ENCODE data around the gene HPS4.

HPS4 gene

DNA sequence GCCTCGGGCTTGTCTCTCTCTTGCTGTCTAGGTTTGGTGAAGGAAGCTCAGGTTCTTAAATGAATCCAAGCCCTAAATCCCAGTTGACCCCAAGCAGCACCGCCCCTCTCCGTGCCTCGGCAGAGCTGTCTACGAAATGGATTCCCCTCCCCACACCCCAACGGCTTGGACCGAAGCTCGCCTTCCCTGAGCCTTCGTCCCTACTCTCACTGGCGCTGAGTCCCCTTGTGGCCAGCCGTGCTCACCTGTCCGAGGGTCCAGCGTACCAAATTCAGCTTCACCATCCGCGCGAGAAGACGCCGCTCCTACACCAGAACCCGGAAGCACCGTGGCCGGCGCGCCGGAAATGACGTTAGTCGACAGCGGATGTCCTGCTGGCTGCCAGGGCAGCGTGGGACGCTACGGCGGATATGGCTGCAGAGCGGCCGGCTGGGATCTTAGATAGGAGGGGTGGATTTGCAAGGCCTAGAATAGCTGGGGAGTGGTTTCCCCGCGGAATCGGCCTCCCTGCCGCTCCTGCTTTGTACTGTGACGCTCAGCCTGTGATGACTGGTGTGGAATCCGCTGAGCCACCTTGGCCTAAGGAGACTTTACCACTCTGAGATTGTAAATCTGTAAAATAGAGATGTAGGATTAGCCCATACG lies 28.7 kb upstream of the HPS4 start, which contains the start of gene TFIP11:
TFIP11 (minus strand) TSS at position 325 of the 645 bp plus-strand sequence. CDS start 2,201 bp downstream, outside the sequence.
- no peaks in the 10 kb centered on the region for H3K27me3 Mint-ChIP-seq
- ATAC-seq (peak; percentile 99), DNase-seq (peak; percentile 97)
- peak within 1 kb of the TSS; percentile 96 for H3K27ac Mint-ChIP-seq
- peaks cover 20% of the 10 kb centered on the region for H3K36me3 Mint-ChIP-seq (ENCODE audit: low read depth)
- no peaks in the 10 kb centered on the region for H3K9me3 Mint-ChIP-seq
- peaks cover 37% of the 10 kb centered on the region for H3K4me1 Mint-ChIP-seq
- peak within 1 kb of the TSS; percentile 100 for H3K4me3 Mint-ChIP-seq

DNA sequence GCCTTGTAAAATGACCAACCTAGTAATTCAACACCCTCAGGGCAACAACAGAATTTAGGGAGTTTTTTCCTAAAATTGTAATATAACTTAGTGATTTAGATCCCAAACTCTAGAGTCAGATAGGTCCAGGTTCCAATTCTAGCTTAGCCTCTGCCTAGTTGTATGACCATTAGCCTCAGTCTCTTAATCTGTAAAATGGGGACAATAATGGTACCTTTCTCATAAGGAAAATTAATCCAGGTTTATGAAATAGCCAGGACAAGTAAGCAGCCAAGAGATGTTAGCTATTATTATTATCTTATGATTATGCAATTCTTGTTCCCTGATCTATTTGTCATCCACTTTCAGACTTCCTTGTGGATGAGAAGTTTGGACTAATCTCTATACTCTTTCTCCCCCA lies 24.6 kb upstream of the HPS4 start:
- Mint-ChIP-seq H3K9me3 (no peaks in the 10 kb centered on the region), H3K4me3 (no peak overlapping the region), H3K27me3 (no peaks in the 10 kb centered on the region), H3K4me1 (peaks cover 38% of the 10 kb centered on the region), H3K27ac (no peak overlapping the region), H3K36me3 (ENCODE audit: low read depth) (peaks cover 47% of the 10 kb centered on the region)
- DNase-seq (no peak), ATAC-seq (no peak)

DNA sequence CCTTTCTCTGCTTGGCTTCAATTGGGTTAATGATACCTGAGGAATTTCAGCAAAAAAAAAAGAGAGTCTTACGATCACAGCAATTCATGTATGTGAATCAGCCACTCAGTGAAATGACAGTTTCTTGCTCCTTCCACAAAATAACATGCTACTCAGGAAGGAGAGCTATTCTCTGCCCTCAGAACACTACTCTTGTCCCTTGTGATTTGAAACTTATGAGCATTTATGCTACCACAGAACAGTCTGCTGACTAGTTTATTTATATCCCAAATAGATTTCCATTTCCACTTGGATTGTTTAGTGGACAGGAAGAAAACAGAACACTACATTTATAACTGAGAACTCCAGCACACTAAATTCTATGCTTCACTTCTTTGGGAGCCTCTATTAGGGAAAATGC lies 20.2 kb upstream of the HPS4 start:
- Mint-ChIP-seq H3K4me1 (peaks cover 21% of the 10 kb centered on the region), H3K4me3 (no peak overlapping the region), H3K27me3 (no peaks in the 10 kb centered on the region), H3K9me3 (no peaks in the 10 kb centered on the region), H3K27ac (peak overlapping the region; percentile 72), H3K36me3 (ENCODE audit: low read depth) (peaks cover 58% of the 10 kb centered on the region)
- no peak for ATAC-seq
- no peak for DNase-seq

DNA sequence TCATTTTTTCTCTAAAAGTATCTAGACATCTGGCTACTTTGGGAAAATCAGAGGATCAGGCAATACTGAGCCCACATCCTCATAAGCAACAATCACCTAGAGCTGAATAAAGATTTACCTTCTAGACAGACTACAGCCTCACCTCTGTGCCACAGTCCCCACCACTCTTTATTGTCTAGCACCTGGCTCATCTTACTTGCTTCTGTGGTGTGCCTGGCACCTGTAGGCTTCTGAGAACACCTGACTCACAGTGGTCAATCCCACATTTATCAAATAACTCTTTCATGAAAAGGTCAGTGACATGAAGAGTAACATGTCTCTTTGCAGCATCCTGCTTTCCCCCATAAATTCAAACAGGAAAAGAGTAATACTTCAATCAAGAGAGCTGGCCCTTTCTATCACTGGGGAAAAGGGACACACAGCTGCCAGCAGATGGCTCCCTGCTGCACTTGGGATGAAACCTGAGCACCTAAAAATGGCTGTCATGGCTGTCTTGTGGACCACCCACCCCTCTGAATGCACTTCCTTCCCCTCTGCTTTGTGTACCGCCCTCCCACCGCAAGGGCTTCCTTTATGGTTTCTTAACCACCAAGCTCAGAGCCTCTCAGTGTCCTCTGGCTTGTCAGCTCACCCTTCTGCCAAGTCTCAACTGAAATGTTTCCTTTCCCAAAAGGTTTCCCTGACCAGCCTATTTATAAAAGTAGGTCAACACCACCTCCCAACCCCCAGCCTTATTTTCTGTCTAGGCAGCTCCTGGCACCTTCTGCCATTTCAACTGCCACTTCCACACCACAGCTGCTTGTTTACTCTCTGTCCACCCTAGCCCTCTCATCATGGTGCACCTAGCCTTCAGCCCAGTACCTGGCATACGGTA lies 19.3 kb upstream of the HPS4 start:
- Mint-ChIP-seq H3K4me1 (peaks cover 21% of the 10 kb centered on the region), H3K9me3 (no peaks in the 10 kb centered on the region), H3K36me3 (ENCODE audit: low read depth) (peaks cover 58% of the 10 kb centered on the region), H3K27ac (peak overlapping the region; percentile 72), H3K27me3 (no peaks in the 10 kb centered on the region), H3K4me3 (no peak overlapping the region)
- ATAC-seq (peak; percentile 82), DNase-seq (peak; percentile 58)

DNA sequence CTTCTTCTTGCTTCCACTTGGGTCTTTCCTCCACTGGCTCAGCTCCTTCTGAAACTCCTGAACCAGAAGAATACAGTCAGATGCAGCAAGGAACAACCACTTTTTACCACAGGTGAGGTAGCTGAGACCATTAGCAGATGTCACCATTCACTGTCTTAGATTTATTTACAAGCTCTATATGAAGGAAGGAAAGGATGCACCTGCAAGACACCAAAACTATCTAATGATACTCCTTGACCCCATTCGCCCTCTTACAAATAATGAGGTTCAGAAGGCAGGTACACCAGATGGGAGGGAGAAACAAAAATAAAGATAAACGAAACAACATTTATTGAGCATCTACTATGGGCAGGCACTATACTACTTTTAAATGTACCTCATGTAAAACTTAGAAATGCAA lies 18.4 kb upstream of the HPS4 start:
- no peak overlapping the region for H3K4me3 Mint-ChIP-seq
- H3K27ac Mint-ChIP-seq, result no peak overlapping the region
- no peak for ATAC-seq
- H3K9me3 Mint-ChIP-seq, result no peaks in the 10 kb centered on the region
- H3K27me3 Mint-ChIP-seq, result no peaks in the 10 kb centered on the region
- DNase-seq, result no peak
- peaks cover 21% of the 10 kb centered on the region for H3K4me1 Mint-ChIP-seq
- H3K36me3 Mint-ChIP-seq (ENCODE audit: low read depth), result peaks cover 60% of the 10 kb centered on the region

DNA sequence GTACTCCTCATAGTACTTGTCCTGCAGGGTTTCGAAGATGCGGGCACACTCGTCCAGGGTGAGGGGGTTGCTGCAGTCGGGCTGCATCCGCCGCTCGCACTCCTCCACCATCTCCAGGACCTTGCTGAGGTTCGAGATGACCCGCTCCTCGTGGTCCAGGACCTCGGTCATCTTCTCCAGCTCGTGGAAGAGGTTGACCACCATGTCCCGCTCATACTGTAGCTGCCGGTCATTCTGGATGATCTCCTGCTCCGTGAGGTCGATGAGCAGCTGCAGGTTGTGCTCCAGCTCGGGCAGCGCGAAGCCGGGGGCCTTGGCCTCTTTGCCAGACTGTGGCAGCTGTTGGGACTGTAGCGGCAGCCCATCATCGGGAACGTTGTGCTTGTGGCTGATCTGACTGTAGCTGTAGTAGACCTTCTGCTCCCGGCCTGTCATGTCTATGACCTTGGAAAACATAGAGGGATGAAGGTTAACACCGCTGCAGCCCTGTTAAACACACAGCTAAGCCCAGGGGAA lies 15.7 kb upstream of the HPS4 start:
- H3K4me3 Mint-ChIP-seq, result no peak overlapping the region
- H3K9me3 Mint-ChIP-seq, result no peaks in the 10 kb centered on the region
- H3K4me1 Mint-ChIP-seq, result peaks cover 18% of the 10 kb centered on the region
- H3K27ac Mint-ChIP-seq, result no peak overlapping the region
- H3K36me3 Mint-ChIP-seq (ENCODE audit: low read depth), result peaks cover 52% of the 10 kb centered on the region
- DNase-seq (no peak), ATAC-seq (no peak)
- no peaks in the 10 kb centered on the region for H3K27me3 Mint-ChIP-seq

DNA sequence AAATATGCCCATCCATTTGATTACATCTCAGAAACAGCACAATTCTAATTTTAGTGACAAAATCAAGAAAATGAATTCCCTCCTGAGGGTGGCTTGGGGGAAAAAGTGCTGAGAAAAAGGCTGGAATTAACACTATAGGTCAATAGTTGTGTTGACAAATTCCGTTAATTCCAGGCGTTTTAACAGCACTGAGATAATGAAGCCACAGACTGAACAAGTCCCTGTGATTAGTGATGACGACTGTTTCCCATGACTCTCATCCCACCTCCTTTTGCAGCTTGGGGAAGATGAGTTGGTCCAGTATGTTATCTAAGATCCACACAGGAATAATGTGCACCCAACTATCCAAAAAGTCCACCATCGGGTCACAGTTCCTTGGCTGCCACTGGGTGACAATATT lies 12.9 kb upstream of the HPS4 start:
- H3K36me3 Mint-ChIP-seq (ENCODE audit: low read depth), result peaks cover 49% of the 10 kb centered on the region
- ATAC-seq (no peak), DNase-seq (no peak)
- no peaks in the 10 kb centered on the region for H3K27me3 Mint-ChIP-seq
- no peak overlapping the region for H3K4me3 Mint-ChIP-seq
- peaks cover 7% of the 10 kb centered on the region for H3K4me1 Mint-ChIP-seq
- no peak overlapping the region for H3K27ac Mint-ChIP-seq
- H3K9me3 Mint-ChIP-seq, result no peaks in the 10 kb centered on the region

DNA sequence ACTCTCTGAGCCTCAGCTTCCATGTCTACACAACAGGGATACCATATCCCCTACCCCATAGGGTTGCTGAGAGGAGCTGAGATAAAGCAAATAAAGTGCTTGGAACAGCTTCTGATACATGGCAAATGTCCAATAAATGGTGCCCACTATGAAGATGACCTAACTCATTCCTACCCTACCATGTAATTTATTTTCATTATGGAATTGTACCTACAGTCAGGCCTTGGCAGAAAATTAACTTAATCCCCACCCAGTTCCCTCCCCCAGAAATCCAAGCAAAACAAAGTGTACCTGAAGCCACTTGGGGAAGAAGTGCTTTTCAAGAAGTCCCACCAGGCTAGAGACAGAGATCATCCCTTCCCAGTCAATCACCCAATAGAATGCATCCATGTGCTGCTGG lies 10.9 kb upstream of the HPS4 start:
- no peaks in the 10 kb centered on the region for H3K9me3 Mint-ChIP-seq
- peaks cover 53% of the 10 kb centered on the region for H3K36me3 Mint-ChIP-seq (ENCODE audit: low read depth)
- H3K4me1 Mint-ChIP-seq, result peaks cover 7% of the 10 kb centered on the region
- H3K27me3 Mint-ChIP-seq, result no peaks in the 10 kb centered on the region
- ATAC-seq, result no peak
- H3K27ac Mint-ChIP-seq, result peak overlapping the region; percentile 46
- DNase-seq, result no peak
- H3K4me3 Mint-ChIP-seq, result no peak overlapping the region

DNA sequence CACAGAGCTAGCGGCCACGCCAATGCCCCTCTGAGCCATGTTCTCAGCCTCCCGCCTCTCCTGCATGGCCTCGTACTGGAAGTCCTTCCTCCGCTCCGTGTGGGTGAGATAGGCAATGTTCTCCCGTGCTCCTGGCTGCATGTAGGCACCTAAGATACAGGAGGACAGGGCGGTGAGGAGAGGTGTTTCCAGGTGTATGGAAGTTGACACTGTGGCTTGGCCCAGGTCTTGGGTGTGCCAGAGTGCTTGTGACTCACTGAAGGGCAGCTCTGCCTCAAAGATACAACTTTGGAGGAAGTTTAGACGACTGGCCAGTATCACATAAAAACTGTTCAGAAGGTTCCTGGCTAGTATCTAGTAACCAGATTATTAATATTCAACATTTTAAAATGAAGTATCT lies 8.6 kb upstream of the HPS4 start:
- no peak for ATAC-seq
- no peak for DNase-seq
- no peak overlapping the region for H3K4me3 Mint-ChIP-seq
- H3K4me1 Mint-ChIP-seq, result peaks cover 7% of the 10 kb centered on the region
- H3K27ac Mint-ChIP-seq, result peak overlapping the region; percentile 66
- H3K9me3 Mint-ChIP-seq, result no peaks in the 10 kb centered on the region
- H3K27me3 Mint-ChIP-seq, result no peaks in the 10 kb centered on the region
- peaks cover 63% of the 10 kb centered on the region for H3K36me3 Mint-ChIP-seq (ENCODE audit: low read depth)

DNA sequence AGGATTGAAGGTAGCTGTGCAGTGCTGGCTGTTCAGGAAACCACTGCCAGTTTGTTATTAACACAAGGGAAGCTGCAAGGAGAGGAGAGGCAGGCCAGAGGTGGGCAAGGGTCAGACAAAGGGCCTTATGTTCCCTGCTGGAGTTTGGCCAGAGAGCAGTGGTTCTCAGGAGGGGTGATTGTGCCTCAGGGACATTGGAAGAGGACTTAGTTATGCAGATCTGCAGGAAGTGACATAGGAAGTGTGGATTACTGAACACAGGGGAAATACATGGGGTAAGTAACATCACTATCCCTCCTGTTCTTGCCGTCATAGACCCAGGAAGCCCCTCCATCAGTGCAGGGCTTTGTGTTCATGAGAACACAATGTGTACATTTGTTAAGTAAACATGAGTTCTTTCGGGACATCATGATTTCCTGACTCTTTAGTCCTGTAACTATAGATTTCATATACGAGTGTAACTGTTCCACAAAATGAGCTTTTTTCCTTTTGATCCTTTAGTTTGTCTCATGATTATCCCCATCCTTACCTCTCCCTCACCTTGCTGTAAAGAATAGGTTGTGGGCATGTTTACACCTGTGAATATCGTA lies 6.0 kb upstream of the HPS4 start:
- DNase-seq (no peak), ATAC-seq (no peak)
- Mint-ChIP-seq H3K36me3 (ENCODE audit: low read depth) (peaks cover 62% of the 10 kb centered on the region), H3K27me3 (no peaks in the 10 kb centered on the region), H3K27ac (peak overlapping the region; percentile 61), H3K4me3 (no peak overlapping the region), H3K9me3 (no peaks in the 10 kb centered on the region), H3K4me1 (peaks cover 24% of the 10 kb centered on the region)

DNA sequence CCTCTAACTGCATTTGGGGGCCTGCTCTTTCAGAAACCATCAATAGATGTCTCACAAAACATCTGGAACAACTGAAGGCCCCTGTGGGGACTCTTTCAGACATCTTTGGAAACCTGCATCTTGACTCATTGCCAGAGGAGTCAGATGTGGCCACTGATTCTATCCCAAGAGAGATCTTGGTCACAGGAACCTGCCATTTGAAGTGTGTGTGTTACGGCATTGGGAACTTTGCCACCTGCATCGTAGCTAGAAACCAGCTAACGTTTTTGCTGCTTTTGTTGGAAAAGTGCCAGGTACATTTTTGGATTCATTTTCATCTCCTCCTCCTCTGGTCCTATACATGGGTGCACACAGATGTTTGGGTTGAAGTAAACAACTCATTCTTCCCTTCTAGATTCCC lies 4.4 kb upstream of the HPS4 start:
- no peak for DNase-seq
- Mint-ChIP-seq H3K27me3 (no peaks in the 10 kb centered on the region), H3K27ac (peak overlapping the region; percentile 35), H3K9me3 (no peaks in the 10 kb centered on the region), H3K4me3 (no peak overlapping the region), H3K36me3 (ENCODE audit: low read depth) (peaks cover 49% of the 10 kb centered on the region), H3K4me1 (peaks cover 25% of the 10 kb centered on the region)
- ATAC-seq, result no peak

DNA sequence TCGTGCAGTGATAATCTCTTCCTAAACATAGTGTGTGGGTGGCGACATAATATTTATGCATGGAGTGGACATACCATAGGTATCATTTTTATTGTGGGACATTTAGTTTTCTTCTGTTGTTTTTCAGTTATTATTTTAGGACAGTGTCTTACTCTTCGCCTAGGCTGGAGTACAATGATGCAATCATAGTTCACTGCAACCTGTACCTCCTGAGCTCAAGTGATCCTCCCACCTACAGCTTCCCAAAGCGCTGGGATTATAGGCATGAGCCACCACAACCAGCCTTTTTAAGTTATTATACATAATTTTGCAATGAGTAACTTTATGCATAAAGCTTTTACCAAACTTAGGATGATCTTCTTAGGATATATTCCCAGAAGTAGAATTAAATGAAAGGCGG lies 2.8 kb upstream of the HPS4 start:
- Mint-ChIP-seq H3K4me1 (peaks cover 41% of the 10 kb centered on the region), H3K27me3 (no peaks in the 10 kb centered on the region), H3K4me3 (no peak overlapping the region), H3K36me3 (ENCODE audit: low read depth) (peaks cover 37% of the 10 kb centered on the region), H3K27ac (peak overlapping the region; percentile 80), H3K9me3 (no peaks in the 10 kb centered on the region)
- DNase-seq, result no peak
- ATAC-seq, result no peak

DNA sequence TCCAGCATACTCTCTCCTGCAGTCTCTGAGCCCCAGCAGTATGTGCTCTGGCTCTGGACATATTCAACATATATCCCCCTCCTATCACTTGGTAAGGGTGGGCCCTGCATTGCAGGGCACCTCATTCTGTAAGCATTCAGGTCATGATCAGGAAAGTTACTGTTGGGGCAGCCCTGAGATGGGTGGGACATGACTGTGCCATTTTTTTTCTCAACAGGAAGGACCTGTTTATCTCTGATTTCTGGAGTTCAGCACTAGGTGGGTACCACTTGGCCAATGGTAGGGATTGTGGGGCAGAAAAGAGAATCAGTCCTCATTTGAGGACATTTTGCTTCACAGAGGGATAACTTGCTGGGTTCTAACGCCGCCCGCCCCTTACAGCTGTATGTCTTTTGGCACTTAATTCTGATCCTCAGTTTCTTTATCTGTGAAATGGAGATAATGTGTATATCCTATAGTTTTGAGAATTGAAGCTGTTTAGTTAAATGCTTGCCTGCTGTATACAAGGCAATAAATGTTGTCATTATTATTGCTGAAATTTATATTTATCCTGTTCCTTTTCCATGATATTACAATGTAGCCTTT lies 2.3 kb upstream of the HPS4 start:
- peaks cover 38% of the 10 kb centered on the region for H3K36me3 Mint-ChIP-seq (ENCODE audit: low read depth)
- DNase-seq (no peak), ATAC-seq (no peak)
- no peaks in the 10 kb centered on the region for H3K9me3 Mint-ChIP-seq
- peak overlapping the region; percentile 96 for H3K4me3 Mint-ChIP-seq
- H3K27ac Mint-ChIP-seq, result peak overlapping the region; percentile 80
- peaks cover 46% of the 10 kb centered on the region for H3K4me1 Mint-ChIP-seq
- no peaks in the 10 kb centered on the region for H3K27me3 Mint-ChIP-seq

DNA sequence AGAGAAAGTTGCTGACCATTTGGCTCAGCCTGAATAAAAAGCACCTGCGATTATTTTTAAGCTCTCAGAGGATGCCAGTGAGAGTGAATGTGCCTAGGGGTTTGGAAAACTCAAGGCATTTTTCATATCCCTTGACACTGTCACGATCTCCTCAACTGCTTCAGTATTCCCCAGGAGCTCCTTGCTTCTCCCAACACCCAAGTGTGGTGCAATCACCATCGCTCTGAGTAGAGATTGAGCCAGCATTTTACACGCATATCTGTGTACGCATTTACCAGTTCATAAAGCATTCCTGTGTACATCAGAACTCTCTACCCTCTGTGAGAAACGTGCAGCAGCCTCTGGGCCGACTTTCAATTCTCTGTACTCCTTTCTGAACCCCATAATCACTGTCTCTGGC lies 1.4 kb upstream of the HPS4 start:
- H3K4me1 Mint-ChIP-seq, result peaks cover 54% of the 10 kb centered on the region
- H3K27me3 Mint-ChIP-seq, result no peaks in the 10 kb centered on the region
- no peaks in the 10 kb centered on the region for H3K9me3 Mint-ChIP-seq
- H3K4me3 Mint-ChIP-seq, result peak overlapping the region; percentile 96
- peaks cover 34% of the 10 kb centered on the region for H3K36me3 Mint-ChIP-seq (ENCODE audit: low read depth)
- no peak for DNase-seq
- peak overlapping the region; percentile 80 for H3K27ac Mint-ChIP-seq
- ATAC-seq, result no peak

Data from activated naive CD8-positive, alpha-beta T cell treated with anti-CD3 and anti-CD28 coated beads, Interleukin-2, amount 50 U/mL, for 24 hours (primary cell).